Measurements from ENCODE around the gene FASTK. TPM values are rescaled to one million over a fixed set of nuclear protein-coding genes. Genes with fewer than 3 reads are reported as not detected.

Gene FASTK
- total and polyA plus RNA-seq, 12 donors: 65.0 to 246 (median 77.1) TPM

DNA sequence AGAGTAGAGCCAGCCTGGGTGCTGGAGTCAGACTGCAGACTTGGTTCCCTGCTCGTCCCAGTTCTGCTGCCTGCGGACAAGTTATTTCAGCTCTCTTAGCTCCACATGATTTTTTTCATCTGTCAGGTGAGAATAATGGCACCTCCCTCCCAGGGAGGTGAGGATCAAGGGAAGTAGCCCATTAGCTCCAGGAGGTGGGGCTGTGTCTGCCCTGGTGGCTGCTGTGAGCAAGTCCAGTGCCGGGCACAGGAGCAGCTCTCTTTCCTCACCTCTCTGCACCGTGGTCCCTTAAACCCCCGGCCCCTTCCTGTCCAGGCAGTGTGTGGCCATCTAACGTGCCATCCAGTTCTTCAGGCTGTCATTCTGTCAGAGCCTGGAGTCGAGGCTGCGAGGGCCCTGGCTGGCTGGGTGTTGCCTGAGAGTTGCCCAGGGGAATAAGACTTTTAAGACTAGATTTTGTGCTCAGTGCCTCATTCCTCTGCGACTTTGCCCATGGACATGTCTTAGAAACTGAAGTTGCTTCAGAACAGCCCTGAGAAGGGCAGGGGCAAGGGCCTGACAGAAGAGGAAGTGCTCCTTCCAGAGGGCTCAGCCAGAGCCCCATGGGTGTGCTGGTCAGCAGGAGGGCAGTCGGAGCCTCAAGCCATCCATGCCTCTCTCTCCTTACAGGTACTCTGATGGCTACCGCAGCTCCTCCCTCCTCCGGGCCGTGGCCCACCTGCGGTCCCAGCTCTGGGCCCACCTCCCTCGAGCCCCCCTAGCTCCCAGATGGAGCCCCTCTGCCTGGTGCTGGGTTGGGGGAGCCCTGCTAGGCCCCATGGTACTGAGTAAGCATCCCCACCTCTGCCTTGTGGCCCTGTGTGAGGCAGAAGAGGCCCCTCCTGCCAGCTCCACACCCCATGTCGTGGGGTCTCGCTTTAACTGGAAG lies 47.4 kb downstream of the FASTK start:
- no peak for DNase-seq
- ATAC-seq: no peak
- no peak overlapping the region for H3K27ac ChIP-seq
- H3K36me3 ChIP-seq: peaks cover 0 to 62% (median 12%) of the 10 kb centered on the region in 9 donors
- no peaks in the 10 kb centered on the region for H3K27me3 ChIP-seq
- WGBS, 2 donors: 89 to 92% methylated on average over 17 of the region's 17 CpGs
- no peak overlapping the region for H3K4me3 ChIP-seq
- TF ChIP-seq, protein P1, sequence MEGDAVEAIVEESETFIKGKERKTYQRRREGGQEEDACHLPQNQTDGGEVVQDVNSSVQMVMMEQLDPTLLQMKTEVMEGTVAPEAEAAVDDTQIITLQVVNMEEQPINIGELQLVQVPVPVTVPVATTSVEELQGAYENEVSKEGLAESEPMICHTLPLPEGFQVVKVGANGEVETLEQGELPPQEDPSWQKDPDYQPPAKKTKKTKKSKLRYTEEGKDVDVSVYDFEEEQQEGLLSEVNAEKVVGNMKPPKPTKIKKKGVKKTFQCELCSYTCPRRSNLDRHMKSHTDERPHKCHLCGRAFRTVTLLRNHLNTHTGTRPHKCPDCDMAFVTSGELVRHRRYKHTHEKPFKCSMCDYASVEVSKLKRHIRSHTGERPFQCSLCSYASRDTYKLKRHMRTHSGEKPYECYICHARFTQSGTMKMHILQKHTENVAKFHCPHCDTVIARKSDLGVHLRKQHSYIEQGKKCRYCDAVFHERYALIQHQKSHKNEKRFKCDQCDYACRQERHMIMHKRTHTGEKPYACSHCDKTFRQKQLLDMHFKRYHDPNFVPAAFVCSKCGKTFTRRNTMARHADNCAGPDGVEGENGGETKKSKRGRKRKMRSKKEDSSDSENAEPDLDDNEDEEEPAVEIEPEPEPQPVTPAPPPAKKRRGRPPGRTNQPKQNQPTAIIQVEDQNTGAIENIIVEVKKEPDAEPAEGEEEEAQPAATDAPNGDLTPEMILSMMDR (IDR thresholded peaks at IDR 0.05): no peak
- peaks cover 0 to 28% (median 16%) of the 10 kb centered on the region in 9 donors for H3K4me1 ChIP-seq
- intact Hi-C loops (cut with DNase I): loop anchor here in 3 of 10 donors (5.0 to 10.0 kb wide), 2 partner anchors 72 to 79 kb away; no protein-coding TSS in a partner anchor
- no peaks in the 10 kb centered on the region for H3K9me3 ChIP-seq

DNA sequence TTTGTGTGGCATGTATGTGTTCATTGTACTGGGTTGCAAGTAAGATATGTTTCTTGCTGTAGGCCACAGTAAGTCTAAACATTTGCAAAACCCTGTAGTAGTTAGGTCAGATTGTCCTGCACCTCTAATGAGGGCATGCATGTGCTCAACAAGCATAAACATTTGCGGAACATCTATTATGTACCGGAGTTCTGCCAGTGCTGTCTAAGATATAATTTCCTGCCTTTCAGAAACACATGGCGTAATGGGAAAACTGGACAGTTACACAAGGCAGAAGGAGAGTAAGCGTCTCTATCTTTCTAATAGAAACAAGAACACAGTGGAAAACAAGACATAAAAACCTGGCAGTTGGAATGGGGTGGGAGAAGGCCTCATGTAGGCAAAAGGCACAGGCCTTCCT lies 49.6 kb downstream of the FASTK start:
- ATAC-seq: no peak
- TF ChIP-seq, protein P1 (IDR thresholded peaks at IDR 0.05): no peak

DNA sequence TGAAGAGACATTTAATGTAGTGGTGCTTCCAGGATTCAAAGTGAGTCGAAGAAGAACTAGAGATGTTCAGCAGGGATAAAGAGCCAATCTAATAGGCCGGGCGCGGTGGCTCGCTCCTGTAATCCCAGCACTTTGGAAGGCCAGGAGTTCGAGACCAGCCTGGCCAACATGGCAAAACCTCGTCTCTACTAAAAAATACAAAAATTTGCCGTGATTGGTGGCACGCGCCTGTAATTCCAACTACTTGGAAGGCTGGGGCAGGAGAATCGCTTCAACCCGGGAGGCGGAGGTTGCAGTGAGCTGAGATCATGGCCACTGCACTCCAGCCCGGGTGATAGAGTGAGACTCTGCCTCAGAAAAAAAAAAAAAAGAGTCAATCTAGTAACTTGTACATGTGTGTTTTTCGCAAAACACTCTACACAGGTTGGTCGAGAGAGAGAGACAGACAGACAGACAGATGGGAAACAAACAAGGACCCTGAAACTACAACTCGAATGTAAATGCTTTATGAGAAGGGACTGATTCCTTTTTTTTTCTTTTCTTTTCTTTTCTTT lies 51.6 kb downstream of the FASTK start:
- Histone ChIP-seq H3K36me3 (peaks cover 0 to 25% (median 0%) of the 10 kb centered on the region in 9 donors), H3K27ac (peak overlapping the region; percentile 36 to 91 (median 82)), H3K9me3 (no peaks in the 10 kb centered on the region), H3K4me1 (peaks cover 3 to 21% (median 14%) of the 10 kb centered on the region in 9 donors), H3K27me3 (no peaks in the 10 kb centered on the region), H3K4me3 (peak overlapping the region; percentile 29 to 84 (median 74))
- 52 to 56% methylated on average over 17 of the region's 17 CpGs for WGBS, 2 donors
- no peak for DNase-seq
- TF ChIP-seq, protein P1 (IDR thresholded peaks at IDR 0.05): no peak
- peak in 1 of 8 donors; percentile 0 for ATAC-seq
- intact Hi-C loops (cut with DNase I): loop anchor here in 6 of 10 donors (1.0 to 5.0 kb wide), 7 partner anchors 29 to 83 kb away; partner anchors contain the start of genes SLC4A2 (in 2 of the 6) and AGAP3 (in 1 of the 6)

More for the DNA sequence above, 49.6 kb downstream of the FASTK start:
- Histone ChIP-seq H3K36me3 (peaks cover 0 to 43% (median 5%) of the 10 kb centered on the region in 9 donors), H3K9me3 (no peaks in the 10 kb centered on the region), H3K27me3 (no peaks in the 10 kb centered on the region), H3K27ac (no peak overlapping the region), H3K4me1 (peaks cover 3 to 33% (median 21%) of the 10 kb centered on the region in 9 donors), H3K4me3 (no peak overlapping the region)
- intact Hi-C loops (cut with DNase I): loop anchor here in 4 of 10 donors (2.0 to 10.0 kb wide), 3 partner anchors 26 to 81 kb away; partner anchors contain the start of gene CDK5 (in 1 of the 4)
- WGBS, 2 donors: 93 to 95% methylated on average over 4 of the region's 4 CpGs
- DNase-seq: no peak
